Measurements from ENCODE around the gene LHX2. TPM values are rescaled to one million over a fixed set of nuclear protein-coding genes. Genes with fewer than 3 reads are reported as not detected.

LHX2 gene
- total RNA-seq, 1 experiment from 2014 or later, result 1.4 TPM

GRCh38 chr9:124019771-124020519, 8.4 kb downstream of the LHX2 start:
- H2AFZ ChIP-seq, result no peak overlapping the region
- peaks cover 60% of the 10 kb centered on the region for H3K27me3 ChIP-seq (ENCODE audit: insufficient read depth, low read depth)
- no peaks in the 10 kb centered on the region for H3K9me3 ChIP-seq (ENCODE audit: insufficient read depth, low read depth)
- no peaks in the 10 kb centered on the region for H3K4me1 ChIP-seq (replicated peaks; ENCODE audit: insufficient read depth)
- no peaks in the 10 kb centered on the region for H3K36me3 ChIP-seq (ENCODE audit: low read depth)
- no peak overlapping the region for H3K4me3 ChIP-seq
- intact Hi-C loops (cut with micrococcal nuclease; ENCODE audit: unreplicated experiment), result no loop called here
- POLR2A ChIA-PET (ENCODE audit: unreplicated experiment), result no interaction called here
- H4K20me1 ChIP-seq (ENCODE audit: insufficient read depth), result no peaks in the 10 kb centered on the region
- no peak for TF ChIP-seq CTCF (conservative IDR thresholded peaks at IDR 0.05)
- no peak for TF ChIP-seq EZH2 (IDR thresholded peaks at IDR 0.05; ENCODE audit: low read depth)
- no peaks in the 10 kb centered on the region for H3F3A ChIP-seq (ENCODE audit: insufficient read depth, low read depth)
- no TSS peak for BruUV-seq (replicated peaks)
- no peaks in the 10 kb centered on the region for H3K9me2 ChIP-seq (ENCODE audit: insufficient read depth)
- H3K79me2 ChIP-seq (ENCODE audit: low read depth), result no peaks in the 10 kb centered on the region
- no peak overlapping the region for H3K4me2 ChIP-seq
- no peak for DNase-seq
- H3K27ac ChIP-seq, result no peak overlapping the region
- CTCF ChIA-PET, result no interaction called here

- no peaks in the 10 kb centered on the region for H3K9me3 ChIP-seq (ENCODE audit: insufficient read depth, low read depth)
- no peaks in the 10 kb centered on the region for H3K36me3 ChIP-seq (ENCODE audit: low read depth)
- H3K27ac ChIP-seq, result no peak overlapping the region
- H3K9me2 ChIP-seq (ENCODE audit: insufficient read depth), result no peaks in the 10 kb centered on the region
- H4K20me1 ChIP-seq (ENCODE audit: insufficient read depth), result no peaks in the 10 kb centered on the region
- CTCF ChIA-PET, result no interaction called here
- TF ChIP-seq EZH2 (IDR thresholded peaks at IDR 0.05; ENCODE audit: low read depth) (no peak), CTCF (conservative IDR thresholded peaks at IDR 0.05) (no peak)
- H3F3A ChIP-seq (ENCODE audit: insufficient read depth, low read depth), result no peaks in the 10 kb centered on the region
- POLR2A ChIA-PET (ENCODE audit: unreplicated experiment), result no interaction called here
- H3K4me3 ChIP-seq, result no peak overlapping the region
- H3K79me2 ChIP-seq (ENCODE audit: low read depth), result no peaks in the 10 kb centered on the region
- intact Hi-C loops (cut with micrococcal nuclease; ENCODE audit: unreplicated experiment), result no loop called here
- no peaks in the 10 kb centered on the region for H3K4me1 ChIP-seq (replicated peaks; ENCODE audit: insufficient read depth)
- DNase-seq, result no peak
- peaks cover 66% of the 10 kb centered on the region for H3K27me3 ChIP-seq (ENCODE audit: insufficient read depth, low read depth)
- no peak overlapping the region for H2AFZ ChIP-seq
- no TSS peak for BruUV-seq (replicated peaks)
- no peak overlapping the region for H3K4me2 ChIP-seq
Observed at GRCh38 chr9:124020520-124021384, 9.2 kb downstream of the LHX2 start.

- POLR2A ChIA-PET (ENCODE audit: unreplicated experiment), result no interaction called here
- H3K27me3 ChIP-seq (ENCODE audit: insufficient read depth, low read depth), result peaks cover 69% of the 10 kb centered on the region
Observed at GRCh38 chr9:124021385-124021769, 9.8 kb downstream of the LHX2 start.

More at GRCh38 chr9:124021385-124021769, 9.8 kb downstream of the LHX2 start:
- no TSS peak for BruUV-seq (replicated peaks)
- H3K4me1 ChIP-seq (replicated peaks; ENCODE audit: insufficient read depth), result no peaks in the 10 kb centered on the region
- H3K36me3 ChIP-seq (ENCODE audit: low read depth), result no peaks in the 10 kb centered on the region
- H3K4me3 ChIP-seq, result no peak overlapping the region
- H3K9me3 ChIP-seq (ENCODE audit: insufficient read depth, low read depth), result no peaks in the 10 kb centered on the region
- no peak for DNase-seq
- H2AFZ ChIP-seq, result no peak overlapping the region
- H4K20me1 ChIP-seq (ENCODE audit: insufficient read depth), result no peaks in the 10 kb centered on the region
- H3K4me2 ChIP-seq, result no peak overlapping the region
- TF ChIP-seq EZH2 (IDR thresholded peaks at IDR 0.05; ENCODE audit: low read depth) (no peak), CTCF (conservative IDR thresholded peaks at IDR 0.05) (no peak)
- no peaks in the 10 kb centered on the region for H3K79me2 ChIP-seq (ENCODE audit: low read depth)
- H3K27ac ChIP-seq, result no peak overlapping the region
- intact Hi-C loops (cut with micrococcal nuclease; ENCODE audit: unreplicated experiment), result no loop called here
- no peaks in the 10 kb centered on the region for H3F3A ChIP-seq (ENCODE audit: insufficient read depth, low read depth)
- H3K9me2 ChIP-seq (ENCODE audit: insufficient read depth), result no peaks in the 10 kb centered on the region
- CTCF ChIA-PET, result interaction anchor here (0.5 kb wide), 1 partner anchor 32 kb away, joined by 3 read pairs; no protein-coding TSS in a partner anchor

Data from PC-9 (cell line).